Right forelimb (tissue), 1 donor: ENCODE results near the gene PRRT1.

Experiments used
- DNase-seq: peaks from one replicate; pipeline ENCODE4 v3.0.0-alpha.2; 2018

PRRT1 gene

DNA sequence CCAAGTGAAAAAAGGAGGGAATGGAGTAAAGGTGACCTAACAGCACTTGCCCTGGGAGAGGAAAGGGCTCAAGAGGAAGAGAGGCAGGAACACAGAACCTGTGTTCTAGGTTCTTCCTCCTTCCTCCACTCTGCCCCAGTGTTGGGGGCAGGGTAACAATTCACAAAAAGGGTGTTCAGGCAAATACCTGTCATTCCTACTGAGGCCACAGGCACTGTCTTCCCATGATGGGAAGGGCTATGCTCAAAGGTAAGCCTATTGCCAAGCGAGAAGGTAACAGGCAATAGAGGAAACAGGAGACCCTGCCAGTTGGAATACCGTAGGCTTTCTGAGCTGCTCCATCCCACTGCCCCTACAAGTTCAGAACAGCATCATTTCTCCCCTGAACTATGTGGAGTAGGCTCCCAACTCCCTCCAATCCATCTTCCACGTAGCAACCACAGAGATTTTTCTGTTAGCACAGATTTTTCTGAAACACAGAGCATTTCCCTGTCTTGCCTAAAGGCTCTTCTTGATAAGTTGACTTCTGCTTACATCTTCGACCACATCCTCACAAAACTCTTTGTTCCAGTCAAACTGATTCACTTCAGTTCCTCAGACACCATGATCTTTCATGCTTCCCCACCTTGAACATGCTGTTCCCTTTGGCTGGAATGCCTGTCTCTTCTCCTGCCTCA is 21.4 kb upstream of the PRRT1 start:
- DNase-seq = no peak

DNA sequence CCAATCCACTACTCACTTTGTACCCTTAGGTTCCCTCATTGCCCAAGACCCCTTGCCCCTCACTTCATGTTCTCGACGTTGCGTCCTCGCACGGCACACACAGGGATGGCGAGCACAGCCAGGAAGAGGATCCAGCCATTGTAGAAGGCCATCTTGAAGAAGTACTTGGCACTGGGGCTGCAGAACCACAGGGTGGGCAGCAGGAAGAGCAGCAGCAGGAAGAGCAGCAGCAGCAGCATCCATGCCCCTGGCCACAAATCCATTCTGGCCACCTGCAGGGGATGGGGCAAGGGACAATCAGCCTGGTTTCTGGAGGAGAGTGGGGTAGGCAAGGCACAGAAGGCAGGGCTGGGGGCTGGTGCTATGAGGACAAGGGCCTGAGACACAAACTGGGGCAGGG is 19.5 kb upstream of the PRRT1 start:
- DNase-seq = no peak

DNA sequence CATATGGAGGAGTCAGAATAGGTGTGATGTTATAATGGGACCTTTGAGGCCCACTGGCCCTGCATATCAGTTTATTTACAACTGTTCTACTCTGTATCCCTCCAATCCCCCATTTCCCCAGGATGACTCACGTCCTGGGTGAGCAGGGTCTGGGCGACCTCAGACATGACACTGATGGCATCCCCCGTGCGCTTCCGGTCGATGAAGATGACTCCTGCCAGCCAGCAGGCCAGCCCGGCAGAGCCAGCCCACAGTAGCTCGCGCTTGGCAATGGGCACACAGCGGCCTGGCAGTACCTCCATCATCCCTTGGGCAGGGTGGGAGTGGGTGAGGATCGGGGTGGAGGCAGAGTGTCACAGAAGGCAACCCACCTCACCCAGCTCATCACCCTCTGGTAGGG is 18.6 kb upstream of the PRRT1 start:
- DNase-seq = no peak

DNA sequence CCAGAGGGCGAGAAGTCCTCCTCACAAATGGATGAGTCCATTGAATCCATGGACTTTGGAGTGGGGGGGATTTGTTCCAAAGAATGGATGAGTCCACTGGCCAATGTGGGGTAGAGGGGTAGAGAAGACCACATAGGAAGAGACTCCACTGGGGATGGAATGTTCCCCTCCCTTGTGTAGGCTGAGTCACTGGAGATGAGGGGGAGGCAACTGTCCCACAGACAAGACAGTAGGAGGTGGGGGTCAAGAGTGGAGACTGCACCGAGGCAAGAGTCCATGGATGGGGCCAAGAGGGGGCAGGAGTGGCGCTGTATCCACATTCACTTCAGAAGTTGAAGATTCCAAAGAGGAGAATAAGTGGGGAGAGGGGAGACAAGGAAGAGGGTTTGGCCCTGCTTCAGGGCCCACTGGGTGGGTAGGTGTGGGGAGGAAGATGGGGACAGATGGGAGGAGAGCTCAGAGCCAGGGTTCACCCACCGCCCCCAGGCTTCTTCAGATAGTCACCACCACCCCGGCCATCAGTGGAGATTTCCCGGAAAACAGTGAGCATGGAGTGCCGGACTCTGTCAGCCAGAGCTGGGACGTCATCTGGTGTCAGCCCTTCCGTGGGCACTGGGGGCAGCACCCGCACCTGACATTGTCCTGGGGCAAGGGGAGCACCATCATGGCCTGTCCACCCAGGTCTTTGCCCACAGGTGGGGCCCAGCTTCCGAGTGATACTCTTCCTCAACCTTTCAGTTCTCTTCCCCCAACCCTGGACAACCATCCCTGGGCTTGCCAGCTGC is 17.3 kb upstream of the PRRT1 start:
- no peak for DNase-seq

DNA sequence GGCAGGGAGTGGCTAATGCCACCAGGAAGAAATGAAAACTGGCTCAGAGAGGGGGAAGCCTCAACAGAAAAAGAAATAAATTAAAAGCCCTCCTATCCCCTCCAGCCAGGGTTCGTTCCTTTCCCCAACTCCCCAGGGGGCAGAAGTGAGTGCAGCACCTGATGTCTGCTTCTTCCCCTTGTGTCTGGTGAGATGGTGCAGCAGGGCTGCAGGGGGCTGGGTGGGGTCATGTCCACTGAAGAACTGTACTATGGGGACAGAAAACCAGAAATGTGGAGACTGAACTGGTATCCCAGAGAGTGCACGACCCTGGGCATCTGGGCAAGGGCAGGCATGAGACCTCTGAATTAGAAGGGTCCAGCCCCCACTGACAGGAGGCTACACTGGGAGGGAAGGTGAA is 16.6 kb upstream of the PRRT1 start:
- DNase-seq = no peak

DNA sequence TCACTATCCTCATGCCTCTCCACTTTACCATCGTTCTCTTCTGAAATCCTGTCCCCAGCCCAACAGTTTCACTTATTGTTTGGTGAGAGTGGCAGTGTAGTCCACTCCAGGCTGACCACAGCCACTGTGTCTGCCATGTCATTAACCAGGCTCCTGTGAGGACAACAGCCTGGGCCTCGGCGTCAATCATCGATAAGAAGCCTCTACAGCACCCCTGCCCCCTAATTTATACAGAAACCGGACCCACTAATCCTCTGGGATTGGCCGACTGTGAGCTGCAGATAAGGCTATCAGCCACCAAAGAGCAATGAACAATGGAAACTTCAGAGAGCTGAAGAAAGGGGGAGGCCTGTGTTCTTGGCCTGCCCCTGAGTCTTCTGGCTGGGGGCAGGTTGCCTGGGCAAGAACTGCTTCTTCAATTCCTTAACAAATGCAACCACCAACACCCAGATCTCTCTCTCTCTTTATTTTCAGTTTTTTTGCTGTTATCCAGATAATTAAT is 16.1 kb upstream of the PRRT1 start:
- DNase-seq = no peak

DNA sequence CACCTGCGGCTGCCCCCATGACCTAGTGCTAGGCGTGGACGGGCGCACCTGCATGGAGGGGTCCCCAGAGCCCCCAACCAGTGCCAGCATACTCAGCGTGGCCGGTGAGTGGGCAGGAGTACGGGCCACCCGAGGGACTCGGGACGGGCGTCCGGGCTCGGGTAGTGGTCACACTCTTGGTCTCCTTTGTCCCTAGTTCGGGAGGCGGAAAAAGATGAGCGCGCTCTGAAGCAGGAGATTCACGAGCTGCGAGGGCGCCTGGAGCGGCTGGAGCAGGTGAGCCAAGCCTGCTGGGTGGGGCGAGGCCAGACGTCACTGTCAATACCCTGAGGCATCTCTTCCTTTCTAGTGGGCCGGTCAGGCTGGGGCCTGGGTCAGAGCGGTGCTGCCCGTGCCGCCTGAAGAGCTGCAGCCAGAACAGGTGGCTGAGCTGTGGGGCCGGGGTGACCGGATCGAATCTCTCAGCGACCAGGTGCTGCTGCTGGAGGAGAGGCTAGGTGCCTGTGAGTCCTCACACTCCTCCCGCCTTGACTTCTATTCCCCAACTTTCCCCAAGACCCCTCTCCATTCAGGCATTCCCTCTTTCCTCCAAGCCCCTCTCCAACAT is 15.5 kb upstream of the PRRT1 start:
- DNase-seq = no peak

DNA sequence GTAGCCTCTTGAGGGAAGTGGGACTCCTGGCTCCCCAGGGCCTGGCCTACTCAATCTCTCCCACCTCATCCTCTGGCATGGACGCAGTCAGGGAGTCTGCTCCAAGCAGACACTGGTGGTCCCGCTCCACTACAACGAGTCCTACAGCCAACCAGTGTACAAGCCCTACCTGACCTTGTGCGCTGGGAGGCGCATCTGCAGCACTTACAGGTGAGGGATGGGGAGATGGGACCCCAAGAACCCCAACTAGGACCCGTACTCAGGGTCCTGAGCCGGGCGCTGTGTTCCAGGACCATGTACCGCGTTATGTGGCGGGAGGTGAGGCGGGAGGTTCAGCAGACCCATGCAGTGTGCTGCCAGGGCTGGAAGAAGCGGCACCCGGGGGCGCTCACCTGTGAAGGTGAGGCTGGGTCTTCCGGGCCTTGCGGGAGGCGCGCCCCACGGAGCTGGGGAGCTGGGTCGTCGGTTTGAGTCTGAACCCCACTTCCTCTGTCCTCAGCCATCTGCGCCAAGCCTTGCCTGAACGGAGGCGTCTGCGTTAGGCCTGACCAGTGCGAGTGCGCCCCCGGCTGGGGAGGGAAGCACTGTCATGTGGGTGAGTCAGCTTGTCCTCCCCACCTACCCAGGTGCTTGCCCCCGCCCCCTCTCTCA is 14.8 kb upstream of the PRRT1 start:
- no peak for DNase-seq

DNA sequence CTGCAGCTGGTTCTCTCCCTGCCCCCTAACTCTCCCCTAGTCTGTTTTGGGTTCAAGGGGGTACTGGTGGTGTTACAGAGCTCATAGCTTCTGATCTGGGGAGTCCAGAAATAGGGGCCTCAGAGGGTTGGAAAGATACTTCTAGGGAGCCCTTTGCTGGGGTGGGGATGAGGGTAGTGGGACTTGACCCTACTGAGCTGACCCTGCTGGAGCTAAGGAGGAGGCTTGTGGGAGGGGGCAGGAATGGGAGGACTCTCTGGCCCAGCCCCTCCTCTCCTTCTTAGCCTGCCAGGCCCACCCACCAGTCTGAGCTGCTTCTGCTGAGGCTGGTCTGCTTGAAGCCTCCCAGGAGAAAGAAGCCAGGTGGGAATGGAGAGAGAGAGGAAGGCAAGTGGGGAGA is 12.6 kb upstream of the PRRT1 start, which contains the start of gene EGFL8:
EGFL8 (plus strand) TSS at position 301 of the 400 bp plus-strand sequence. CDS start 1,571 bp downstream, outside the sequence.
- no peak for DNase-seq

DNA sequence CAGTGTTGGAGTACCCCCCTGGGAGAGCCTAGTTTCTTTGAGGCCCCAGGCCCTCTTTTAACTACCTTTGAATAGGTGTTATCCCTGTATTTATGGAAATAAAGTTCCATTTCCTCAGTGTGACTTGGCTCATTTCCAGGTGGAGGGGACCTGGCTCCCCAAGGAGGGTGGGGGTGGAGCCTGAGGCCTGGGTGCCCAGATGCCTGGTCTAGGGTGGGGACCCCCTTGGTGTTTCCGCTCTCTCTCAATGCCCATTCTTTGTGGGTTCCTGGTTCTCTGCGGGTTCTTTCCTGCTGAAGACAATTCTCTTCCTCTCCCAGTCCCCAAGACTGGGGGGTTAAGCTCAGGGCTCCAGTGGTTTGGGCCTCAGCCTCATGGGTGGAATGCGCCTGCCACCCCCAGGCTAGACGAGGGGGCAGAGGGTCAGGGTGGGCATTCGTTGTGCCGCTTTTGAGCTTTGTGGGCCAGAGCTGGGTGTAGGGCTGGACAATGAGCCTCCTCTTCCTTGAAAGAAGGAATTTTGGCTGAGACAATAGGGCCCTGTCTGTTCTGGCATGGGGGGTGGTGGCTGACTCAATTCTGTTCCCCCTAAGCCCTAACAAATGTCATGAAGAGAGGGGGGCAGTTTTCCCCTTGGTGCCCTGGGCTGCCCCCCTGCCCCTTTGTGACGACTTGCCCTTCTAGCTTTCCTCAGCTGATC is 12.0 kb upstream of the PRRT1 start:
- DNase-seq = no peak

DNA sequence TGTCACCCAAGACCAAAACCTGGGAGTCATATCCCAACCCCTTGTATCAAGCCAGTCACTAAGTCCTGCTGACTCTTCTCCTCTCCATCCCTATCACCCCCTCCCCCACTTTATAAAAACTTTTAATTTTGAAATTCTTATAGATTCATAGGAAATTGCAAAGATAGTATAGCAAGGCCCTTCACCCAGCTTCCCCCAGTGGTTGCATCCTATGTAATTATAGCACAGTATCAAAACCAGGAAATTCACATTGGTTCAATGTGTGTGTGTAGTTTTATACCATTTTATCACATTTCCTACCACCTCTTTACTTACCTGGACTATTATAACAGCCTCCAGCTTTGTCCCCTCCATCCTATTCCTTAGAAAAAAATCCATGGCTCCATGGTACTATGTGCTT is 6.3 kb upstream of the PRRT1 start:
- DNase-seq = no peak

DNA sequence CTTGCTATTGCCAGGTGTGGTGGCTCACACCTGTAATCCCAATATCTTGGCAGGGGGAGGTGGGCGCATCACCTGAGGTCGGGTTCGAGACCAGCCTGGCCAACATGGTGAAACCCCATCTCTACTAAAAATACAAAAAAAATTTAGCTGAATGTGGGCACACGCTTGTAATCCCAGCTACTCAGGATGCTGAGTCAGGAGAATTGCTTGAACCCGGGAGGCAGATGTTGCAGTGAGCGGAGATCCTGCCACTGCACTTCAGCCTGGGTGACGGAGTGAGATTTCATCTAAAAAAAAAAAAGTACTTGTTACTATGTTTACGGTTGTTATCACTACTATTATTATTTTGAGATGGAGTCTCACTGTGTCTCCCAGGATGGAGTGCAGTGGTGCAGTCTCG is 5.2 kb upstream of the PRRT1 start:
- no peak for DNase-seq

DNA sequence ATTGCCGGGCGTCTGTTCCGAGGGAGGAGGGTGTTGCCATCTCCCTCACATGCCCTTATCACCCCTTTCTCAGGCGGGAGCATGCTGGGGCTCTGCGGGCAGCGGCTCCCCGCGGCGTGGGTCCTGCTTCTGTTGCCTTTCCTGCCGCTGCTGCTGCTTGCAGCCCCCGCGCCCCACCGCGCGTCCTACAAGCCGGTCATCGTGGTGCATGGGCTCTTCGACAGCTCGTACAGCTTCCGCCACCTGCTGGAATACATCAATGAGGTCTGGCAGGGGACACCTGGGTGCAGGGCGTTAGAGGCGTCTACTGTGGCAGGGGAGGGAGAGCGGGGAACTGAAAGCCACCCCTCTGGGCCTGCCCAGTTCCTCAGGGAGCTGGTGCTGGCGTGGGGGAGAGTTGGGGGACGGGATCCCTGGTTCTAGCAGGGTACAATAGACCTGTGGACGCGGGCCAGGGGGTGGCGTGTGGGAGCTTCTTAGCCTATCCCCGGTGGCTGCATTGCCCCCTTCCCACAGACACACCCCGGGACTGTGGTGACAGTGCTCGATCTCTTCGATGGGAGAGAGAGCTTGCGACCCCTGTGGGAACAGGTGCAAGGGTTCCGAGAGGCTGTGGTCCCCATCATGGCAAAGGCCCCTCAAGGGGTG is 2.9 kb upstream of the PRRT1 start:
- DNase-seq = no peak

DNA sequence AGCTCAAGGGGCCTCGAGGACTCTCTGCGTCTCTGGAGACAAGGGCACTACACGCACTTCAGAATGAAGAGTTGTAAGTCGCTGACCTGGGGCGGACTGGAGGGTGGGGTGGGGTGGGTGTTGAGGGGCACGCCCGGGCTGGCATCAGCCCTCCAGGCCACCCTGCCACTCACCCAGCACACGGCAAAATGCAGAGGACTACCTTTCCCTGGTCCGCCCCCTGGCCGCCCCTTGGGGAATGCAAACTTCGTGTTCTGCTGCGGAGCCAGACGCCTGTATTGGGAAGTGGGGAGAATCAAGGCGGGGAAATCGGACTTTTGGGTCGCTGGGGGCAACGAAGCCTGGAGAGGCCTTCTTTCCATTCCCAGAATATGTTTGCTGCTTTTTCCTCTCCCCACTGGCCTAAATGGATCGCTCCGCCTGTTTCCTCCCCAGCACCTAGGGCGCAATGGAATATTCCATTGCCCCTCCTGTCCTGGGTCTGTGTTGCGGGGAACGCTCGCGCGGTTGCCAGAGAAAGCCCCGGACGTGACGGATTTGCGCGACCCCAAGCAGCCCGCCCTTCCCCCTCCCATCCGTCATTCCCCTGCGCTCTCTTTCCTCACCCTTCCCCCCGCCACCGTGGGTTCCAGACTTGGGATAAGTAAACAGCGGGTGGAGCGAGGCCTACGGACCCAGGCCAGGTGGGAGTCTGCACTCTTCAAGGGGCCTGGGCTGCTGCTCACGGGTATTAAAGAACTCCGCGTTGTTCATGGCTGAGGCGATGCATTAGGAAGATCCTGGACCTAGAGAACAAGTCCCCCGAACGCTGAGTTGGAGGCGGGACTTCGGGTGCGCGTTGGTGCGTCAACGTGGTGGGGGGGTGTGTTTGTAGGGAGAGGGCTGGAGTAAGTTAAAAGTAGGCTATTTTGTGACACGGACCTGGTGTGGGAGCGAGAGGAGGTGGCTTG is 2.1 kb upstream of the PRRT1 start, which contains the start of gene PPT2:
PPT2 (plus strand) TSS at position 578 of the 950 bp plus-strand sequence. CDS start 454 bp downstream, outside the sequence.
- peak; percentile 94 for DNase-seq

DNA sequence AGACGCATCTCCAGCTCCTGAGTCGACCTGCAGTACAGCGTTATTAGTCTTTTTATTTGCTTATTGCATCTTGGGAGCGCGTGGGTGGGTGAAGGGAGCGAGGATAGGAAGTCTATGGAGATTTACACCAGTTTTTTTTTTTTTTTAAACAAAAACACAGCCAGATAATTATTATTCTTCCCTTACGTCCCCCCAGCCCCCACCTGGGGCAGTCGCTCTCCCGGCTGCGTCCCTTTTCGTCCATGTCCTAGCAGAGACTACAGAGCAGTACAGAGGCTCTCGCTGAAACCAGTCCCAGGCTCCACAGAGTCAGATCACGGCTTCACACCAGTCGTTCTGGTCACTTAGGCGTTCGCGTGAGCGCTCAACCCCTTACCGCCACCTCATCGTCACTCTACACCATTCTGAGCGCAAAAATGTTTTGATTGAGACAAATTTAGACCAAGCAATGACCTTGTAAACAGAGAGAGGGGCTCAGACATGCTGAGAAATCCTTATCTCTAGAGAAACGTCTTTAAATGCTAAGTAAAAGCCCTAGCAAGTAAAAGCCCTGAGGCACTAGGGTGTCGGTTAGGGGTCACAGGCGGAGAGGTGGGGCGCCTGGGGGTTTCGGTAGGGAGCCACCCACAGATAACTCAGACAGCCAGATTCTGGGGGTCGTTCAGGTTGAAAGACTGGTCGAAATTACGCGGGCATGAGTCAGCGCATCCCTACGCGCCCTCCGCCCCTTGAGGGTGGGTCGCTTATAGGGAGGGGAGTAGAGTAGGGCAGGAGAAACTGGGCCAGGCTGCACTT is 1.2 kb upstream of the PRRT1 start:
- no peak for DNase-seq

DNA sequence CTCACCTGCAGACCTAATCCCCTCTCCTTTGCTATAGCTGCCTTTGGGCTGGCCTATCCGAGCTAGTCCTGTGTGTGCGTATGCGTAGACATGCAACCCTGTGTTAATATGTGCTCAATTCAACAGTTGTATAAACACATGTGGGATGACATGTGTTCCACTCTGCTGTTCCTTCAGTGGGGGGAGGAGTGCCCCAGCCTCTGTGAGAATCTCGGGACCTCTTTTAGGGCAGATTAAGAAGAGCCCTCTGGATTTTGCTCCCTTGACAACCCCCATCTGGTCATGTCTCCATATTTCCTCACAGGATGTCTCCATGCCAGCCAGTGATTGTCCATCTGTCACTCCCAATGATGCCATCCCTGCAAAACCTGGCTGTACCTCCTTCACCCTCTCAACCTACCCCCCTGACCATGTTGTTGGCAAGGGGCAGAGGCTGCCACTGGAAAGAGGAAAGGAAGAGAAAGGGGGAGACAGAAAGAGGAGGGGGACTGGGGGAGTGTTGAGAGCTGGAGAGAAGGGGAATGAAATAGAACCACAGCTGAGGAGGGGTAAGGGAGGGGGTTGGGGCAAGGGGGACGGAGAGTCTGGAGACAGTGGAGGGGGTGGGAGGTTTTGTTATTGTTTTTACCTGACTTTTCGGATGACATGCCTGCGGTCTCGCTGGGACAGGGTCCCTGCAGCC is 417 bp downstream of the PRRT1 start:
- no peak for DNase-seq

DNA sequence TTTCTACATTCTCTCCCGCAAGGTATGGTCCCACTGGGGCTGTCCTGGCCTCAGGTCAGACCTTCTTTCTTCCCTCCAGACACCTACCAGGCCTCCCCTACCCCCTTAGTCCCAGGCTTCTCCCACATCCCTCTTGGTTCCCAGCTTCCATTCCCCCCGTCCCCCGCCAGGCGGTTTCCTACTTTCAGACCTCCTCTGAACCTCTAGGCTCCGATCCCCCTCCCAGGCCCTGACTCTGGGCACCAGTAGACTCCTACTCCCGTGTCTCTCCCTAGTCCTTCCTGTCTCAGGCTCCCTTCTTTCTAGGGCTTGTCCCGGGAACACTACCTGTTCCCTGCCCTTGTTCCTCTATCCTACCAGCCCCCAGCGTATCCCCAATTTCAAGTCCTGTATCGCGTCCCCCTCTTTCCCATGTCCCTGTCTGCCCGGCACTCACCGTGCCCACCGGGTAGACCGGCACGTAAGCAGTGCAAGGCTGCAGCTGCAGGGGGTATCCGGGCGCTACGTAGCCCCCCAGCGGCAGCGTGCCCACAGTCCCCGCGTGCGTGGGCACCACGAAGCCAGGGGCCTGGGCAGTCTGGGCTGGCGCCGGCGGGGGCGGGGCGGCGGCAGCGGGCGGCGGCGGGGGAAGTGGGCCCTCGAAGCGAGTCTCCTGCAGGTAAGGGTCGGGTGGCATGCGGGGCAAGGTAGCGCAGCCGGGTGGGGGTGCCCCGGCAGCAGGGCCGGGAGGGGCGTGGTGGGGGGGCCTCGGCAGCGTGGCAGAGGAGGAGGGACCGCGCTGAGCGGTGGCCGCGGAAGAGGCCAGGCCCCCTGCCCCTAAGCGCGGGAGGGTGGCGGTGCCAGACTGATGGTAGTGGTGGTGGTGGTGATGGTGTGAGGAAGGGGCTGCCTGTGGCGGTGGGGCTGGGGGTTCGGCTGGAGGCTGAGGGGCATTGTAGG is 1.5 kb downstream of the PRRT1 start:
- no peak for DNase-seq

DNA sequence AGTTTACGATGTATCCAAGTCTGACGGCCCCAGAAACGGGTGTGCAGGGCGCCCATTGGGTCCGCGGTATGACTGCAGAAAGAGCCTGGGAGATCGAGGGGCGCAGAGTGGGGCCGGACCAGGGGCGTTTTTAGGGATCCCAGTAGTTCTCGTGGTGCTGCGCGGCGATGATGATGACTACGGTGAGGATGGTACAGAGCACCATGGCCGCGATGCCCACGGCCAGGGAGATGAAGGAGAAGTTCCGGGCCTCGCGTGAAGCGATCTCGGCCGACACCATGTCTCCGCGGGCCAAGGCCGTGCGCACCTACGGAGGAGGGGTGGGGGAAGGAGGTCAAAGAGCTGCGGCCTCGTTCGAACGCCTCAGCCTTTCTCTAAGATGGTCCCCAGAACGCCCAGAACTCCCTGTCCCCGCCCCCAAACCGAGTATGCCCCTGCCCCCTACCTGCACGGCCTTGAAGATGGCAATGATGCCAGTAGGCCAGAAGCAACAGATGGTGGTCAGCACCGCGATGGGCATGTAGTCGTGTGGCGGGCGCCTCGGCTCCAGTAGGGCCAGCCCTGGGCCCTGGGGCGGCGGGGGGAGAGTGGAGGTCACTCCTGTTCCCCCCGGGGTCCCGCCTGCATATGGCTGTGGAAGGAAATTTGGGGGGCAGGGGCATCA is 2.5 kb downstream of the PRRT1 start:
- DNase-seq = no peak
